LNCAP (cell line): Measurements from ENCODE around the gene PCBD1.

ENCODE experiments used
- CTCF ChIP-seq: fragments of 450-650 bp; IDR thresholded peaks from 2 replicates; pipeline ENCODE4 v1.5.1; 2017; ENCODE audit warnings: mild to moderate bottlenecking

PCBD1 gene

GRCh38 chr10:70915206-70915605 lies 26.8 kb upstream of the PCBD1 start:
- no peak for TF ChIP-seq CTCF

DNA sequence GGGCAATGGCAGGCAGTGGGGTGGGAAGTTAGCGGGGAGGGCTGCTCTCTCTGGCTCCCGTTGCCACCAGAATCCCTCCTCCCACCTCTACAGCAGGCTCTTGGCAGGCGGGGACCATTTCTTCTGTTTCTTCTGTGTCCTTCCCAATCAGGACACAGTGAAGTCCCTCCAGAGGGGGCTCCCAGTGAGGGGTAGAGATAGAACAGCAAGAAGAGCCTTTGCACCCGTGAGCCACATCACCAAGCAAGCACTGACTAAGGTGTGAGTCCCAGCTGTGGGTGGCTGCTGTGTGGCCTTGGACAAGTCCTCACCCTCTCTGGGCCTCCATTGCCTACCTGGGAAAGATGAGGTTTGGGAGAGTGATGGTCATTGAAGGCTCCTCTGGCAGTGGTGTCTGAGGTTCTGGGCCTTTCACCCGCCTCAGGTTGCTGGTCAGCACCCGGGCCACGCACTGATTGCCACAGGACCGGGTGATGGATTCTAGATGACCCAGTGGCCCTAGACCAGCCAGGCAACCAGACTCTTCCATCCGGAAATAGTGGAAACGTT lies 26.0 kb upstream of the PCBD1 start:
- no peak for TF ChIP-seq CTCF

DNA sequence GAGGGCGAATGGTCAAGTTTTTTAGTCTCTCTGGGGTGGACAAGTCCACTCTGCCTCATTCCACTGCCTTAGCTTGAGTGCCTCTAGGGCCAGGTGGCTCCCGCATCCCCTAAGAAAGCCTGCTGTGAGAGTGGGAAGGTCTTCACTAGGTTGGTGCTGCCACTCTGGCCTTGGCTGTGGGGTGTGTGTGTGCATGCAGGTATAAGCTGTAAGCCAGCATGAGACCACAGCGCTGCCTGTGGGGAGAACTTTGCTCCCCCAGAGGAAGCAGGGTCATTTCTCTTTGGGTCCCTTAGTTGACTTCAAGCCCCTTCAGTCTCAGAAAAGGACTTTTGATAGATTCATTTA lies 25.5 kb upstream of the PCBD1 start:
- no peak for TF ChIP-seq CTCF

GRCh38 chr10:70913191-70913892 lies 25.0 kb upstream of the PCBD1 start:
- no peak for TF ChIP-seq CTCF

DNA sequence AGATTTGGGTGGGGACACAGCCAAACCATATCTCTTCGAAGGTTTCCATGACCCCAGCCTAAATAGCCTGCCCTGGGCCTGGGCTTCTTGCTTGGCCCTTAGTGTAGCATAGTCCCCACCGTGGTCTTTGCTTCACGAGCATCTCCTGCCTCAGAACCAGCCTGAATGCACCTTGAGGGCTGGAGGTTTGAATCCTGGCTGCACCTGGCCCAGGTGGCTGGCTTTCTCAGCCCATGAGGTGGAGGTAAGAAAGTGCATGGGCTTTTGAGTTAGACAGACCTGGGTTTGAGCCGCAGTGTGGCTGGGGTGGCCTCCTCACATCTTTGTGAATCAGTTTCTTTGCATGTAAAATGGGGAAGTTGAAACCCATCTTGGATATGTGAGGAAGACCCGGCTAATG lies 24.2 kb upstream of the PCBD1 start:
- no peak for TF ChIP-seq CTCF

DNA sequence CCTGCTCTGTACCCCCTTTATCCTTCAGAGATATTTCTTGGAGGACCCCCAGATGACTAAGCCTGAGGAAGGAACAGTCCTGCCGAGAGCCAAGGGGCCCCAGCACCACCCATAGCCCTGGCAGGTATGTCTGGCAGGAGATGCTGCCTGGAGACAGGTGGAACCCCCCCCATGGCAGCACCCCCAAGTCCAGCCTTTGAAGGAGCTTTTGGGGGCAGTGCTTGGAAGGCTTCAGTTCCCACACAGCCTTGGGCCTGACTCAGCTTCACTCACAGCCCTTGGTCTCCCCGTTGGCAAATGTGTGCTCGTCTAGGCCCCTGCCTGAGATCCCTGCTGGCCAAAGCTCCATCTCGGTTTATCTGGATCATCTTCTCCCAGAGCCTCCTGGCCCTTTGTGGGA lies 23.0 kb upstream of the PCBD1 start:
- no peak for TF ChIP-seq CTCF

- no peak for TF ChIP-seq CTCF
These were observed 22.3 kb upstream of the PCBD1 start for GRCh38 chr10:70910486-70911341.
